ENCODE data around the gene CGB1. TPM values are rescaled to one million over a fixed set of nuclear protein-coding genes. Genes with fewer than 3 reads are reported as not detected.
A peak's percentile ranks its signal among the peaks of the same experiment; 100 is the strongest.

CGB1 gene
- total and polyA plus RNA-seq, 2 of the 13 experiments (the other 11 are each of a cell fraction or from before 2014, with no cell fraction given): not detected

DNA sequence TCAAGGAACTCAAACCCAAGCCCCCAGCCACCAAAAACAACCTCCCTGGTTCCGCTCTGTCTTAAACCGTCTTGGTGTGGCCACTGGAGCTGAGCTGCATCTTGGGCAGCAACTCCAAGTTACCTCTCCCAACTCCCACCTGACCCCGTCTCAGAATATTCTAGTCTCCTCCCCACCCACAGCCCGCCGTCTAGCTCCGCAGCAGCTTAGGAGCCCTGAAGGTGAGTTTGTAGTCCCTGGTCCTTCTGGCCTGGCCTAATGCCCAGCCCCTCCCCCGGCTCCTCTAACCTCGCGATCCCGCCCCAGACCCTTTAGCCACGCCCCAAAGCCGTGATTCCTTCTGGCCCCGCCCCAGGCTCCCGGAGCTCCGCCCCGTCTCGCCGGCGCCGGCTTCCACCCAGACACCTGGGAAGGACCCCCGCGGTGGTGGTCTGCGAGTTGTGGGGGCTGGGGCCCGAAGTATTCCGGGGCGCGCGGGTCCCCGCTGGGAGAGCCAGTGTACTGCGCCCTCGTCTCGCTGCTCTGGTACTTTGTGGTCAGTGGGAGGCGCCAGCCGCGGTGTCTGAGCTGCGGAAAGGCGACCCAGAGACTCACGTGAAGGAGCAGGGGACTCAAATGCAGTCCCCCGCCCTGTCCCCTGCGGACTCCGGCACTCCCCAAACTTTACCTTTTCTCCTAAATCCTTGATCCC lies 17.3 kb downstream of the CGB1 start (continued):
- TF ChIP-seq MTA3 (CRISPR knock-in tag; IDR thresholded peaks at IDR 0.05) (no peak), ZBTB8A (CRISPR knock-in tag; IDR thresholded peaks at IDR 0.05; ENCODE audit: borderline replicate concordance, low read depth) (no peak), GTF3A (CRISPR knock-in tag; conservative IDR thresholded peaks at IDR 0.05) (no peak), MLLT10 (CRISPR knock-in tag; IDR thresholded peaks at IDR 0.05) (no peak), TOPORS (CRISPR knock-in tag; IDR thresholded peaks at IDR 0.05) (no peak), ZFP1 (CRISPR knock-in tag; IDR thresholded peaks at IDR 0.05) (no peak), ZC3H13 (CRISPR knock-in tag; IDR thresholded peaks at IDR 0.05) (no peak), ZFP36L1 (CRISPR knock-in tag; IDR thresholded peaks at IDR 0.05) (no peak), FOXM1 (CRISPR knock-in tag; IDR thresholded peaks at IDR 0.05) (no peak), SALL1 (CRISPR knock-in tag; IDR thresholded peaks at IDR 0.05) (no peak), FOXA3 (CRISPR knock-in tag; IDR thresholded peaks at IDR 0.05) (no peak), MAF1 (CRISPR knock-in tag; IDR thresholded peaks at IDR 0.05; ENCODE audit: borderline replicate concordance) (no peak), ZNF234 (CRISPR knock-in tag; conservative IDR thresholded peaks at IDR 0.05) (no peak), CC2D1A (CRISPR knock-in tag; IDR thresholded peaks at IDR 0.05) (no peak), ZNF788 (CRISPR knock-in tag; IDR thresholded peaks at IDR 0.05; ENCODE audit: borderline replicate concordance) (peak; percentile 49; the same call in 1 of the 2 replicates), ZNF138 (CRISPR knock-in tag; IDR thresholded peaks at IDR 0.05; ENCODE audit: low read depth) (no peak), HMG20A (CRISPR knock-in tag; IDR thresholded peaks at IDR 0.05; ENCODE audit: borderline replicate concordance) (no peak)
- TF ChIP-seq, protein P1, sequence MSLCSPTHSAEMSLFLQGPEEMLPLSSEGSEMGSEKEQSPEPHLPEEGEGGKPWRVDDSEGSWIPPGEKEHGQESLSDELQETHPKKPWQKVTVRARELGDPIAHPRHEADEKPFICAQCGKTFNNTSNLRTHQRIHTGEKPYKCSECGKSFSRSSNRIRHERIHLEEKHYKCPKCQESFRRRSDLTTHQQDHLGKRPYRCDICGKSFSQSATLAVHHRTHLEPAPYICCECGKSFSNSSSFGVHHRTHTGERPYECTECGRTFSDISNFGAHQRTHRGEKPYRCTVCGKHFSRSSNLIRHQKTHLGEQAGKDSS (CRISPR knock-in tag; IDR thresholded peaks at IDR 0.05; ENCODE audit: borderline replicate concordance, low read depth): no peak
- TF ChIP-seq, protein P2, sequence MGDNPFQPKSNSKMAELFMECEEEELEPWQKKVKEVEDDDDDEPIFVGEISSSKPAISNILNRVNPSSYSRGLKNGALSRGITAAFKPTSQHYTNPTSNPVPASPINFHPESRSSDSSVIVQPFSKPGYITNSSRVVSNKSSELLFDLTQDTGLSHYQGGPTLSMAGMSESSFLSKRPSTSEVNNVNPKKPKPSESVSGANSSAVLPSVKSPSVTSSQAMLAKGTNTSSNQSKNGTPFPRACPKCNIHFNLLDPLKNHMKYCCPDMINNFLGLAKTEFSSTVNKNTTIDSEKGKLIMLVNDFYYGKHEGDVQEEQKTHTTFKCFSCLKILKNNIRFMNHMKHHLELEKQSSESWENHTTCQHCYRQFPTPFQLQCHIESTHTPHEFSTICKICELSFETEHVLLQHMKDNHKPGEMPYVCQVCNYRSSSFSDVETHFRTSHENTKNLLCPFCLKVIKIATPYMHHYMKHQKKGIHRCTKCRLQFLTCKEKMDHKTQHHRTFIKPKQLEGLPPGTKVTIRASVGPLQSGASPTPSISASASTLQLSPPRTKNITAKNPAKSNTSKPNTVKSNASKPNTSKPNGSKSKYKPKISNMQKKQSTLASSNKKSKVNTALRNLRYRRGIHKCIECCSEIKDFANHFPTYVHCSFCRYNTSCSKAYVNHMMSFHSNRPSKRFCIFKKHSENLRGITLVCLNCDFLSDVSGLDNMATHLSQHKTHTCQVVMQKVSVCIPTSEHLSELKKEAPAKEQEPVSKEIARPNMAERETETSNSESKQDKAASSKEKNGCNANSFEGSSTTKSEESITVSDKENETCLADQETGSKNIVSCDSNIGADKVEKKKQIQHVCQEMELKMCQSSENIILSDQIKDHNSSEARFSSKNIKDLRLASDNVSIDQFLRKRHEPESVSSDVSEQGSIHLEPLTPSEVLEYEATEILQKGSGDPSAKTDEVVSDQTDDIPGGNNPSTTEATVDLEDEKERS (CRISPR knock-in tag; IDR thresholded peaks at IDR 0.05): no peak
- TF ChIP-seq, protein P3, sequence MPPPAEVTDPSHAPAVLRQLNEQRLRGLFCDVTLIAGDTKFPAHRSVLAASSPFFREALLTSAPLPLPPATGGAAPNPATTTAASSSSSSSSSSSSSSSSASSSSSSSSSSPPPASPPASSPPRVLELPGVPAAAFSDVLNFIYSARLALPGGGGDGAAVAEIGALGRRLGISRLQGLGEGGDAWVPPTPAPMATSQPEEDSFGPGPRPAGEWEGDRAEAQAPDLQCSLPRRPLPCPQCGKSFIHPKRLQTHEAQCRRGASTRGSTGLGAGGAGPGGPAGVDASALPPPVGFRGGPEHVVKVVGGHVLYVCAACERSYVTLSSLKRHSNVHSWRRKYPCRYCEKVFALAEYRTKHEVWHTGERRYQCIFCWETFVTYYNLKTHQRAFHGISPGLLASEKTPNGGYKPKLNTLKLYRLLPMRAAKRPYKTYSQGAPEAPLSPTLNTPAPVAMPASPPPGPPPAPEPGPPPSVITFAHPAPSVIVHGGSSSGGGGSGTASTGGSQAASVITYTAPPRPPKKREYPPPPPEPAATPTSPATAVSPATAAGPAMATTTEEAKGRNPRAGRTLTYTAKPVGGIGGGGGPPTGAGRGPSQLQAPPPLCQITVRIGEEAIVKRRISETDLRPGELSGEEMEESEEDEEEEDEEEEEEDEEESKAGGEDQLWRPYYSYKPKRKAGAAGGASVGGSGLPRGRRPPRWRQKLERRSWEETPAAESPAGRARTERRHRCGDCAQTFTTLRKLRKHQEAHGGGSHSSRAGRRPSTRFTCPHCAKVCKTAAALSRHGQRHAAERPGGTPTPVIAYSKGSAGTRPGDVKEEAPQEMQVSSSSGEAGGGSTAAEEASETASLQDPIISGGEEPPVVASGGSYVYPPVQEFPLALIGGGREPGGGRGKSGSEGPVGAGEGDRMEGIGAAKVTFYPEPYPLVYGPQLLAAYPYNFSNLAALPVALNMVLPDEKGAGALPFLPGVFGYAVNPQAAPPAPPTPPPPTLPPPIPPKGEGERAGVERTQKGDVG (CRISPR knock-in tag; IDR thresholded peaks at IDR 0.05; ENCODE audit: borderline replicate concordance): no peak
